Measurements from ENCODE around the gene BCAP31.

GRCh38 chrX:153725039-153725831 is 1.0 kb upstream of the BCAP31 start:
- TF ChIP-seq, protein P1, sequence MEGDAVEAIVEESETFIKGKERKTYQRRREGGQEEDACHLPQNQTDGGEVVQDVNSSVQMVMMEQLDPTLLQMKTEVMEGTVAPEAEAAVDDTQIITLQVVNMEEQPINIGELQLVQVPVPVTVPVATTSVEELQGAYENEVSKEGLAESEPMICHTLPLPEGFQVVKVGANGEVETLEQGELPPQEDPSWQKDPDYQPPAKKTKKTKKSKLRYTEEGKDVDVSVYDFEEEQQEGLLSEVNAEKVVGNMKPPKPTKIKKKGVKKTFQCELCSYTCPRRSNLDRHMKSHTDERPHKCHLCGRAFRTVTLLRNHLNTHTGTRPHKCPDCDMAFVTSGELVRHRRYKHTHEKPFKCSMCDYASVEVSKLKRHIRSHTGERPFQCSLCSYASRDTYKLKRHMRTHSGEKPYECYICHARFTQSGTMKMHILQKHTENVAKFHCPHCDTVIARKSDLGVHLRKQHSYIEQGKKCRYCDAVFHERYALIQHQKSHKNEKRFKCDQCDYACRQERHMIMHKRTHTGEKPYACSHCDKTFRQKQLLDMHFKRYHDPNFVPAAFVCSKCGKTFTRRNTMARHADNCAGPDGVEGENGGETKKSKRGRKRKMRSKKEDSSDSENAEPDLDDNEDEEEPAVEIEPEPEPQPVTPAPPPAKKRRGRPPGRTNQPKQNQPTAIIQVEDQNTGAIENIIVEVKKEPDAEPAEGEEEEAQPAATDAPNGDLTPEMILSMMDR (IDR thresholded peaks at IDR 0.05), result no peak
- no peak for TF ChIP-seq POLR2A (IDR thresholded peaks at IDR 0.05)
- TF ChIP-seq EP300 (IDR thresholded peaks at IDR 0.05), result no peak

Data from tibial nerve (tissue), 4 donors.